GM23248 (cell line): ENCODE data around the gene OR6K3.

Experiments
- EZH2 ChIP-seq: fragments of 200-600 bp; sonication (generic); IDR thresholded peaks from 2 replicates; pipeline ENCODE4 v1.6.1; 2018; ENCODE audit warnings: antibody characterized with exemption, mild to moderate bottlenecking; ENCODE audit not compliant: insufficient read depth, poor library complexity, severe bottlenecking
- EZH2phosphoT487 ChIP-seq: fragments of 200-600 bp; sonication (generic); IDR thresholded peaks from 2 replicates; pipeline ENCODE4 v1.6.1; 2018; ENCODE audit warnings: antibody characterized with exemption, moderate library complexity, mild to moderate bottlenecking, low read depth; ENCODE audit not compliant: insufficient read depth

GRCh38 chr1:158692356-158692755 lies 28.2 kb downstream of the OR6K3 start:
- TF ChIP-seq EZH2 = no peak
- no peak for TF ChIP-seq EZH2phosphoT487
